B cell (primary cell): Measurements from ENCODE around the gene WDR38. TPM values are rescaled to one million over a fixed set of nuclear protein-coding genes. Genes with fewer than 3 reads are reported as not detected.
A peak's percentile ranks its signal among the peaks of the same experiment; 100 is the strongest.

ENCODE experiments used
- ATAC-seq: fragments of 200-7000 bp; cut with Tn5 transposase; one replicate; pipeline ENCODE4 v1.10.0; 2021; ENCODE audit warnings: low read depth, mild to moderate bottlenecking, moderate number of reproducible peaks, moderate library complexity
- CTCF ChIA-PET: fragments of 350-600 bp; sonication (Branson Sonifier 250); formaldehyde crosslinking; loops from one replicate; lab custom pipeline; 2021; ENCODE audit warnings: antibody characterized with exemption, inconsistent platforms; lab: Charles Lee
- POLR2A ChIA-PET: fragments of 350-600 bp; sonication (Branson Sonifier 250); formaldehyde crosslinking; loops from one replicate; lab custom pipeline; 2021; ENCODE audit warnings: antibody characterized with exemption; lab: Charles Lee
- DNase-seq: peaks from one replicate; pipeline ENCODE4 v3.0.0; 2013
- H2AFZ ChIP-seq: 2 replicates; pipeline ENCODE4 v1.6.1; 2012; ENCODE audit warnings: mild to moderate bottlenecking, low read depth, low read length; ENCODE audit not compliant: insufficient read depth, poor library complexity, severe bottlenecking
- H3K27ac ChIP-seq, 2 donors: 1 replicate in 1 of 2; 2 replicates in 1 of 2; pipeline ENCODE4 v1.5.1; 2012 to 2013; ENCODE audit warnings: low read length in 2 of 2, mild to moderate bottlenecking in 2 of 2, moderate library complexity in 1 of 2
- H3K27me3 ChIP-seq, 4 experiments: fragments of 200-600 bp in 1 of 4; sonication (generic) in 1 of 4; replicated peaks in 1 of 4; 1 replicate in 2 of 4; 2 replicates in 2 of 4; pipeline versions ENCODE4 v1.6.1 to v1.7.0; 2013 to 2016; ENCODE audit warnings: low read length in 3 of 4, mild to moderate bottlenecking in 2 of 4, mixed read lengths in 1 of 4, moderate library complexity in 1 of 4; ENCODE audit not compliant: insufficient read depth in 4 of 4, control insufficient read depth in 3 of 4; ENCODE audit errors: control extremely low read depth in 1 of 4
- H3K36me3 ChIP-seq, 2 experiments: replicated peaks in 1 of 2; 1 replicate in 1 of 2; 2 replicates in 1 of 2; pipeline versions ENCODE4 v1.6.1 to v1.7.1; 2013; ENCODE audit warnings: low read length in 1 of 2; ENCODE audit not compliant: insufficient read depth in 2 of 2, control insufficient read depth in 1 of 2; ENCODE audit errors: control extremely low read depth in 1 of 2, extremely low read depth in 1 of 2
- H3K4me1 ChIP-seq, 2 donors: fragments of 200-600 bp in 1 of 2; sonication (generic) in 1 of 2; 1 replicate in 1 of 2; 2 replicates in 1 of 2; pipeline versions ENCODE4 v1.5.1 to v1.6.1; 2013 to 2017; ENCODE audit warnings: low read length in 2 of 2; ENCODE audit not compliant: control insufficient read depth in 2 of 2, insufficient read depth in 2 of 2
- H3K4me2 ChIP-seq: replicated peaks from 2 replicates; pipeline ENCODE3; 2012; ENCODE audit warnings: mild to moderate bottlenecking, low read depth, low read length; ENCODE audit not compliant: poor library complexity, severe bottlenecking
- H3K4me3 ChIP-seq, 5 experiments: fragments of 200-600 bp in 1 of 5; sonication (generic) in 1 of 5; 1 replicate in 3 of 5; 2 replicates in 2 of 5; pipeline versions ENCODE4 v1.5.1 to v1.7.0; 2011 to 2016; ENCODE audit warnings: low read length in 4 of 5, mild to moderate bottlenecking in 4 of 5, low read depth in 2 of 5, control low read depth in 1 of 5, moderate library complexity in 1 of 5; ENCODE audit not compliant: insufficient read depth in 1 of 5; ENCODE audit errors: control extremely low read depth in 1 of 5, extremely low read depth in 1 of 5
- H3K79me2 ChIP-seq: fragments of 200-600 bp; sonication (generic); one replicate; pipeline ENCODE4 v1.6.0; 2016; ENCODE audit warnings: low read length; ENCODE audit not compliant: control insufficient read depth, insufficient read depth
- H3K9ac ChIP-seq: fragments of 200-600 bp; sonication (generic); 2 replicates; pipeline ENCODE4 v1.6.1; 2017; ENCODE audit warnings: mild to moderate bottlenecking, low read length, moderate library complexity
- H3K9me3 ChIP-seq, 3 donors: one replicate each; pipeline versions ENCODE4 v1.6.1 to v1.7.1; 2013; ENCODE audit warnings: low read length in 2 of 3; ENCODE audit not compliant: control insufficient read depth in 2 of 3, insufficient read depth in 1 of 3; ENCODE audit errors: control extremely low read depth in 1 of 3
- H4K20me1 ChIP-seq: 2 replicates; pipeline ENCODE4 v1.6.0; 2012; ENCODE audit warnings: mild to moderate bottlenecking, low read length; ENCODE audit not compliant: insufficient read depth, control insufficient read depth, poor library complexity, severe bottlenecking
- H3K27ac Mint-ChIP-seq: one replicate; pipeline ENCODE4 v1.8.0; 2021; ENCODE audit warnings: mixed read lengths
- H3K27me3 Mint-ChIP-seq: one replicate; pipeline ENCODE4 v1.8.0; 2021; ENCODE audit warnings: mixed read lengths
- H3K4me1 Mint-ChIP-seq: one replicate; pipeline ENCODE4 v1.8.0; 2021; ENCODE audit warnings: mixed read lengths
- H3K4me3 Mint-ChIP-seq: one replicate; pipeline ENCODE4 v1.8.0; 2021; ENCODE audit warnings: mixed read lengths
- H3K9me3 Mint-ChIP-seq: one replicate; pipeline ENCODE4 v1.8.0; 2022; ENCODE audit warnings: mixed read lengths; ENCODE audit not compliant: insufficient read depth
- EZH2 ChIP-seq: IDR thresholded peaks from 2 replicates; pipeline ENCODE4 v1.6.1; 2012; ENCODE audit warnings: borderline replicate concordance, low read depth, mild to moderate bottlenecking, moderate library complexity, low read length; ENCODE audit not compliant: insufficient read depth, poor library complexity, severe bottlenecking
- whole genome bisulfite sequencing: methylation state at CpG from one replicate; pipeline ENCODE4 v1.1.5; 2013; ENCODE audit warnings: missing lambda C conversion rate; ENCODE audit not compliant: insufficient coverage; 5-methylcytosine and 5-hydroxymethylcytosine counted together
- intact Hi-C: fragments of 100-400 bp; cut with micrococcal nuclease; formaldehyde crosslinking; loops from one replicate; pipeline ENCODE4 v1.10.0; 2022
- polyA plus RNA-seq: library from polyadenylated mRNA; depleted of rRNA; stranded (reverse); fragments of >200 nt; gene quantifications from 2 replicates; pipeline ENCODE4 v1.2.3, GENCODE V29; 2012
- total RNA-seq, 2 donors: library from RNA; stranded (reverse); fragments of 120-200 nt in 1 of 2; gene quantifications; 1 replicate in 1 of 2; 2 replicates in 1 of 2; pipeline versions ENCODE4 v1.2.3 to v1.2.4, GENCODE V29; 2013 to 2022
- TF ChIP-seq, protein P1 (sequence below): fragments of 200-600 bp; IDR thresholded peaks from one replicate; pipeline ENCODE4 v1.8.0; 2022; ENCODE audit warnings: antibody characterized with exemption, mild to moderate bottlenecking

Gene WDR38
- total and polyA plus RNA-seq, 2 donors (not counting 1 experiment from before 2014, with no cell fraction given): not detected

DNA sequence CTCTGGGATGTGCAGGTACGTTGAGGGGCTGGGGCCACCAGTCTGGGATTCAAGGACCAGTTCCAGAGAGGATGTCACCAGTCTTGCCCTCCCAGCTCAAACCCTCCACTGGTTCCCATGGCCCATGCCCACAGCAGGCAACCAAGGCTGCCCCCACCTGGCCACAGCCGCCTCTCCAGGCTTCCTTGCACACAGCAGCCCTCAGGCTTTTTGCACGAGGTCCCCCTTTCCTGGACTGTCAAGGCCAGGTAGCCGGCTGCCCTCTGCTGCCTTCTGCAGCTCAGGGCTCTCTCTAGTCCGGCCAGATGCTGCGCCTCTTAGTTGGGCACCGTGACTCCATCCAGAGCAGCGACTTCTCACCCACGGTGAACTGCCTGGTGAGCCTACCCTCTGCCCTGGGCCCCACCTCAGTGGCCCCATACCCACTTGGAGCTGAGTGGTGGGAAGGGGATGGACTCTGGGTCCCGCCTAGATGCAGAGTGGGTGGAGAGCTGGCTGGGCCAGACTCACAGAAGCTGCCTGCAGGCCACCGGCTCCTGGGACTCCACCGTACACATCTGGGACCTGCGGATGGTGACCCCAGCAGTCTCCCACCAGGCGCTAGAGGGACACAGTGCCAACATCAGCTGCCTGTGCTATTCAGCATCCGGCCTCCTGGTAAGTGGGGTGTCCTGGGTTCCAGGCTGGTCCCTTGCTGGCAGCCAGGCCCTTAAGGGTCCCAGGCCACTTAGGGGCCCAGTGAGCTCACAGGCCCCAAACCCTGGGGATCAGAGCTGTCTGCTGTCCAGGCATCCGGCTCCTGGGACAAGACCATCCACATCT is 2.9 kb downstream of the WDR38 start:
- ChIA-PET CTCF (interaction anchor here (0.6 to 9.8 kb wide), 5 partner anchors 13 to 258 kb away, joined by 3 to 345 read pairs (median 3); partner anchors contain the start of genes NR6A1 and OLFML2A), POLR2A (no interaction called here)
- H3K27me3 ChIP-seq: no peaks in the 10 kb centered on the region
- H3K27ac Mint-ChIP-seq: peak overlapping the region; percentile 32
- DNase-seq: peak; percentile 29
- peaks cover 36% of the 10 kb centered on the region for H4K20me1 ChIP-seq
- no peak overlapping the region for H3K4me3 ChIP-seq
- peaks cover 2% of the 10 kb centered on the region for H3K79me2 ChIP-seq
- H3K9me3 ChIP-seq: no peaks in the 10 kb centered on the region
- no peak for ATAC-seq
- H3K4me1 Mint-ChIP-seq: peaks cover 24% of the 10 kb centered on the region
- no peak overlapping the region for H3K27ac ChIP-seq
- TF ChIP-seq, protein P1, sequence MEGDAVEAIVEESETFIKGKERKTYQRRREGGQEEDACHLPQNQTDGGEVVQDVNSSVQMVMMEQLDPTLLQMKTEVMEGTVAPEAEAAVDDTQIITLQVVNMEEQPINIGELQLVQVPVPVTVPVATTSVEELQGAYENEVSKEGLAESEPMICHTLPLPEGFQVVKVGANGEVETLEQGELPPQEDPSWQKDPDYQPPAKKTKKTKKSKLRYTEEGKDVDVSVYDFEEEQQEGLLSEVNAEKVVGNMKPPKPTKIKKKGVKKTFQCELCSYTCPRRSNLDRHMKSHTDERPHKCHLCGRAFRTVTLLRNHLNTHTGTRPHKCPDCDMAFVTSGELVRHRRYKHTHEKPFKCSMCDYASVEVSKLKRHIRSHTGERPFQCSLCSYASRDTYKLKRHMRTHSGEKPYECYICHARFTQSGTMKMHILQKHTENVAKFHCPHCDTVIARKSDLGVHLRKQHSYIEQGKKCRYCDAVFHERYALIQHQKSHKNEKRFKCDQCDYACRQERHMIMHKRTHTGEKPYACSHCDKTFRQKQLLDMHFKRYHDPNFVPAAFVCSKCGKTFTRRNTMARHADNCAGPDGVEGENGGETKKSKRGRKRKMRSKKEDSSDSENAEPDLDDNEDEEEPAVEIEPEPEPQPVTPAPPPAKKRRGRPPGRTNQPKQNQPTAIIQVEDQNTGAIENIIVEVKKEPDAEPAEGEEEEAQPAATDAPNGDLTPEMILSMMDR: no peak
- no peak for TF ChIP-seq EZH2
- 83% methylated on average over 15 of the region's 16 CpGs for WGBS
- H3K36me3 ChIP-seq: peaks cover 0 to 43% of the 10 kb centered on the region in 2 experiments
- H3K9ac ChIP-seq: no peak overlapping the region
- no peaks in the 10 kb centered on the region for H3K9me3 Mint-ChIP-seq
- intact Hi-C loops: no loop called here
- H3K4me2 ChIP-seq: no peak overlapping the region
- no peaks in the 10 kb centered on the region for H3K27me3 Mint-ChIP-seq
- peaks cover 17 to 23% of the 10 kb centered on the region in 2 donors for H3K4me1 ChIP-seq
- H2AFZ ChIP-seq: no peak overlapping the region
- no peak overlapping the region for H3K4me3 Mint-ChIP-seq
